Measurements from ENCODE around the gene ARHGAP6.
A peak's percentile ranks its signal among the peaks of the same experiment; 100 is the strongest.
"Not testable (repeated sequence)": the region's sequence is repeated elsewhere in the genome, so short reads cannot be mapped to it uniquely, and the experiment has no call there.

ARHGAP6 gene

GRCh38 chrX:11363069-11363594 lies 302.6 kb downstream of the ARHGAP6 start (continued):
- TF ChIP-seq PATZ1 (CRISPR knock-in tag; IDR thresholded peaks at IDR 0.05; ENCODE audit: borderline replicate concordance) (no peak), ARNTL (CRISPR knock-in tag; IDR thresholded peaks at IDR 0.05; ENCODE audit: borderline replicate concordance, low read depth) (no peak)

GRCh38 chrX:11361666-11362065 lies 304.1 kb downstream of the ARHGAP6 start:
- not testable (repeated sequence) for ATAC-seq

- ATAC-seq = not testable (repeated sequence)
Observed at GRCh38 chrX:11355944-11356343, 309.8 kb downstream of the ARHGAP6 start.

- no peak for ATAC-seq
- TF ChIP-seq OSR1 (CRISPR knock-in tag; IDR thresholded peaks at IDR 0.05) (no peak), ESRRG (CRISPR knock-in tag; IDR thresholded peaks at IDR 0.05) (no peak), RARB (CRISPR knock-in tag; IDR thresholded peaks at IDR 0.05) (no peak), POU6F1 (CRISPR knock-in tag; IDR thresholded peaks at IDR 0.05; ENCODE audit: borderline replicate concordance, low read depth) (no peak), BACH2 (CRISPR knock-in tag; IDR thresholded peaks at IDR 0.05; ENCODE audit: borderline replicate concordance) (no peak), CSDC2 (CRISPR knock-in tag; IDR thresholded peaks at IDR 0.05) (no peak), GLIS3 (CRISPR knock-in tag; IDR thresholded peaks at IDR 0.05) (no peak), ISL1 (CRISPR knock-in tag; IDR thresholded peaks at IDR 0.05) (no peak), ZFP3 (CRISPR knock-in tag; IDR thresholded peaks at IDR 0.05) (no peak), ZNF565 (CRISPR knock-in tag; conservative IDR thresholded peaks at IDR 0.05; ENCODE audit: low read depth) (no peak)
Observed at GRCh38 chrX:11355259-11355909, 310.3 kb downstream of the ARHGAP6 start.

- no peak for ATAC-seq
- TF ChIP-seq TOX (CRISPR knock-in tag; IDR thresholded peaks at IDR 0.05; ENCODE audit: borderline replicate concordance) (no peak), CSRNP3 (CRISPR knock-in tag; IDR thresholded peaks at IDR 0.05) (no peak), ZNF70 (CRISPR knock-in tag; IDR thresholded peaks at IDR 0.05) (no peak), RARB (CRISPR knock-in tag; IDR thresholded peaks at IDR 0.05) (no peak), ESRRG (CRISPR knock-in tag; IDR thresholded peaks at IDR 0.05) (no peak), ISL1 (CRISPR knock-in tag; IDR thresholded peaks at IDR 0.05) (no peak), OSR1 (CRISPR knock-in tag; IDR thresholded peaks at IDR 0.05) (no peak)
Observed at GRCh38 chrX:11352296-11352741, 313.4 kb downstream of the ARHGAP6 start.

GRCh38 chrX:11351375-11352295 lies 314.1 kb downstream of the ARHGAP6 start:
- peak; percentile 30; the same call in 2 of the 3 replicates for ATAC-seq
- TF ChIP-seq ZNF8 (CRISPR knock-in tag; IDR thresholded peaks at IDR 0.05) (no peak), ZNF70 (CRISPR knock-in tag; IDR thresholded peaks at IDR 0.05) (no peak), TOX (CRISPR knock-in tag; IDR thresholded peaks at IDR 0.05; ENCODE audit: borderline replicate concordance) (no peak), SNAI2 (CRISPR knock-in tag; IDR thresholded peaks at IDR 0.05) (no peak), TSHZ2 (CRISPR knock-in tag; IDR thresholded peaks at IDR 0.05) (no peak), CREB5 (CRISPR knock-in tag; IDR thresholded peaks at IDR 0.05; ENCODE audit: low read depth) (no peak), PPARA (CRISPR knock-in tag; IDR thresholded peaks at IDR 0.05; ENCODE audit: borderline replicate concordance) (no peak), CSDC2 (CRISPR knock-in tag; IDR thresholded peaks at IDR 0.05) (no peak), CSRNP3 (CRISPR knock-in tag; IDR thresholded peaks at IDR 0.05) (no peak), ESRRG (CRISPR knock-in tag; IDR thresholded peaks at IDR 0.05) (no peak)
